Measurements from ENCODE around the gene WDR72.

DNA sequence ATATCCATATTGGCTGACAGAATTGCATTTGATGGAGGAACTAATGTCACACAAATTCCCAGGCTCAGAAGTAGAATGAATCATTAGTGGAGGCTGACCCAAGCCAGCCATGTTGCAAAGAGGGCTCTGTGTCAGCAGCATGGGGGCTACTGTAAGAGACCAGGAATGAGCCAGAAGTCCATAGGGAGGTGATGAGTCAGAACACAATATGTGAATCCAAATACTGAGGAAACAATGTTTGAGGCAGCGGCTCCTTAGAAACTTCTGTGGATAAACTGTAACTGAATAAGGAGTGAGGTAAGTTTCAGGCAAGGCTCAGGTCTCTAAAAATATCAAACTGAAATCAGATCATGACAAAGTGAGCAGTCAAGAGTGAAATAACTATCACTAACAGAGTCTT is 170.7 kb downstream of the WDR72 start:
- TF ChIP-seq POLR2A (IDR thresholded peaks at IDR 0.05; ENCODE audit: low read length): no peak
- no peak for TF ChIP-seq GATA1 (IDR thresholded peaks at IDR 0.05; ENCODE audit: low read depth, low read length)

Data from erythroblast (primary cell).